Stimulated activated CD8-positive, alpha-beta memory T cell treated with anti-CD3 and anti-CD28 coated beads, Interleukin-4, amount 100 ng/mL, for 1 hour (primary cell): ENCODE data around the gene IRF6.

Experiments used
- DNase-seq, 2 donors: peaks; one replicate each; pipeline ENCODE4 v3.0.0-alpha.2; 2020; ENCODE audit warnings: low read depth in 2 of 2, low spot score in 1 of 2

The IRF6 gene

GRCh38 chr1:209736490-209737117, 69.3 kb downstream of the IRF6 start:
- DNase-seq, result no peak
